SK-N-SH (cell line): ENCODE data around the gene UBR3. TPM values are rescaled to one million over a fixed set of nuclear protein-coding genes. Genes with fewer than 3 reads are reported as not detected.

Experiments
- CTCF ChIA-PET: fragments of 300-600, 350-600 bp; formaldehyde crosslinking; extraction: SDS; loops from one replicate; lab custom pipeline; 2021; lab: Yijun Ruan, JAX
- POLR2A ChIA-PET: fragments of 350-600 bp; sonication (Branson Sonifier 250); formaldehyde crosslinking; extraction: SDS; loops from one replicate; lab custom pipeline; 2020; ENCODE audit warnings: antibody characterized with exemption, inconsistent platforms; lab: Yijun Ruan, JAX
- DNase-seq: peaks from one replicate; pipeline ENCODE4 v3.0.0; 2012
- H2AFZ ChIP-seq: fragments of 200-600 bp; sonication (generic); 2 replicates; pipeline ENCODE4 v1.8.1; 2016; ENCODE audit warnings: antibody characterized with exemption, mild to moderate bottlenecking, low read depth
- H3F3A ChIP-seq: fragments of 200-600 bp; sonication (generic); replicated peaks from 2 replicates; pipeline ENCODE3; 2016; ENCODE audit warnings: antibody characterized with exemption, mild to moderate bottlenecking; ENCODE audit not compliant: insufficient read depth
- H3K27ac ChIP-seq, 2 experiments: fragments of 200-500 bp in 1 of 2; fragments of 200-600 bp in 1 of 2; sonication (Bioruptor generic) in 1 of 2; sonication (generic), shearing (Covaris generic) in 1 of 2; 2 replicates each; pipeline versions ENCODE4 v1.5.1 to v1.6.1; 2014 to 2016; ENCODE audit warnings: low read depth in 2 of 2, inconsistent platforms in 1 of 2, low read length in 1 of 2, mild to moderate bottlenecking in 1 of 2, mixed read lengths in 1 of 2
- H3K27me3 ChIP-seq: fragments of 200-600 bp; sonication (generic), shearing (Covaris generic); 2 replicates; pipeline ENCODE4 v1.6.1; 2016; ENCODE audit warnings: mixed run types; ENCODE audit not compliant: insufficient read depth
- H3K36me3 ChIP-seq, 2 experiments: fragments of 200-500 bp in 1 of 2; fragments of 200-600 bp in 1 of 2; sonication (Bioruptor generic) in 1 of 2; sonication (generic) in 1 of 2; replicated peaks in 1 of 2; 2 replicates each; pipeline versions ENCODE3 to v1.5.1; 2014 to 2016; ENCODE audit warnings: low read length in 1 of 2, mild to moderate bottlenecking in 1 of 2; ENCODE audit not compliant: insufficient read depth in 2 of 2, control insufficient read depth in 1 of 2
- H3K4me1 ChIP-seq, 2 experiments: fragments of 200-500 bp in 1 of 2; fragments of 200-600 bp in 1 of 2; sonication (Bioruptor generic) in 1 of 2; sonication (generic), shearing (Covaris generic) in 1 of 2; 2 replicates each; pipeline versions ENCODE4 v1.5.1 to v1.6.1; 2014 to 2016; ENCODE audit warnings: low read depth in 1 of 2, low read length in 1 of 2, mixed run types in 1 of 2; ENCODE audit not compliant: insufficient read depth in 2 of 2, control insufficient read depth in 1 of 2
- H3K4me2 ChIP-seq: fragments of 200-600 bp; sonication (generic), shearing (Covaris generic); 2 replicates; pipeline ENCODE4 v1.6.1; 2017; ENCODE audit warnings: mixed run types
- H3K4me3 ChIP-seq, 2 experiments: fragments of 200-500 bp in 1 of 2; fragments of 200-600 bp in 1 of 2; sonication (Bioruptor generic) in 1 of 2; sonication (generic), shearing (Covaris generic) in 1 of 2; 2 replicates each; pipeline versions ENCODE4 v1.5.1 to v1.8.1; 2014 to 2016; ENCODE audit warnings: low read depth in 2 of 2, inconsistent platforms in 1 of 2, low read length in 1 of 2, mild to moderate bottlenecking in 1 of 2, mixed read lengths in 1 of 2, moderate library complexity in 1 of 2
- H3K79me2 ChIP-seq: fragments of 200-600 bp; sonication (generic); 2 replicates; pipeline ENCODE4 v1.8.1; 2017; ENCODE audit warnings: mild to moderate bottlenecking; ENCODE audit not compliant: insufficient read depth
- H3K9ac ChIP-seq: fragments of 200-600 bp; sonication (generic); 2 replicates; pipeline ENCODE4 v1.6.1; 2017; ENCODE audit warnings: mixed run types
- H3K9me2 ChIP-seq: fragments of 200-600 bp; sonication (generic); 2 replicates; pipeline ENCODE4 v1.6.1; 2017; ENCODE audit warnings: mixed run types
- H3K9me3 ChIP-seq: fragments of 200-600 bp; sonication (generic); 2 replicates; pipeline ENCODE4 v1.6.1; 2017; ENCODE audit warnings: mixed run types, mild to moderate bottlenecking, moderate library complexity
- H4K20me1 ChIP-seq: fragments of 200-600 bp; sonication (generic); 2 replicates; pipeline ENCODE4 v1.6.1; 2017; ENCODE audit warnings: mild to moderate bottlenecking, mixed run types; ENCODE audit not compliant: insufficient read depth
- GATA2 ChIP-seq: sonication (generic); formaldehyde crosslinking; IDR thresholded peaks from 2 replicates; pipeline ENCODE4 v1.5.0; 2020; ENCODE audit warnings: mild to moderate bottlenecking, missing genetic modification reagents
- JUND ChIP-seq: IDR thresholded peaks from 2 replicates; pipeline ENCODE4 v1.4.0; 2012
- MXI1 ChIP-seq: IDR thresholded peaks from 2 replicates; pipeline ENCODE4 v1.6.1; 2012; ENCODE audit warnings: mild to moderate bottlenecking, low read depth, low read length, improper control_type of control experiment
- NFIC ChIP-seq: IDR thresholded peaks from 2 replicates; pipeline ENCODE4 v1.4.0; 2012; ENCODE audit warnings: borderline replicate concordance
- POLR2AphosphoS5 ChIP-seq: IDR thresholded peaks from 2 replicates; pipeline ENCODE4 v1.6.1; 2012; ENCODE audit warnings: low read depth, low read length
- TCF12 ChIP-seq: IDR thresholded peaks from 2 replicates; pipeline ENCODE4 v1.4.0; 2012
- TEAD4 ChIP-seq: IDR thresholded peaks from 2 replicates; pipeline ENCODE4 v1.4.0; 2012; ENCODE audit warnings: mild to moderate bottlenecking, borderline replicate concordance; ENCODE audit not compliant: insufficient read depth
- WGBS: methylation state at CpG from one replicate; pipeline ENCODE4 v1.1.6; 2017; ENCODE audit warnings: low lambda C conversion rate; 5-methylcytosine and 5-hydroxymethylcytosine counted together
- polyA plus RNA-seq, 3 experiments: library from polyadenylated mRNA; depleted of rRNA; stranded (reverse); fragments of >200 nt; gene quantifications; 2 replicates each; pipeline ENCODE4 v1.2.3, GENCODE V29; 2012
- TF ChIP-seq, protein P1 (sequence below): IDR thresholded peaks from 2 replicates; pipeline ENCODE4 v1.4.0; 2012; ENCODE audit warnings: low read depth, borderline replicate concordance
- TF ChIP-seq, protein P2 (sequence below): IDR thresholded peaks from 2 replicates; pipeline ENCODE4 v1.6.1; 2012; ENCODE audit warnings: mild to moderate bottlenecking, low read depth, low read length, moderate library complexity
- TF ChIP-seq, protein P3 (sequence below): IDR thresholded peaks from 2 replicates; pipeline ENCODE4; 2012
- TF ChIP-seq, protein P4 (sequence below): fragments of 200-600 bp; sonication (generic); IDR thresholded peaks from 2 replicates; pipeline ENCODE4 v1.6.1; 2017; ENCODE audit warnings: antibody characterized with exemption, mild to moderate bottlenecking, moderate library complexity

Gene UBR3
- polyA plus RNA-seq, 1 of the 3 experiments (the other 2 are of a cell fraction), result 5.2 TPM

DNA sequence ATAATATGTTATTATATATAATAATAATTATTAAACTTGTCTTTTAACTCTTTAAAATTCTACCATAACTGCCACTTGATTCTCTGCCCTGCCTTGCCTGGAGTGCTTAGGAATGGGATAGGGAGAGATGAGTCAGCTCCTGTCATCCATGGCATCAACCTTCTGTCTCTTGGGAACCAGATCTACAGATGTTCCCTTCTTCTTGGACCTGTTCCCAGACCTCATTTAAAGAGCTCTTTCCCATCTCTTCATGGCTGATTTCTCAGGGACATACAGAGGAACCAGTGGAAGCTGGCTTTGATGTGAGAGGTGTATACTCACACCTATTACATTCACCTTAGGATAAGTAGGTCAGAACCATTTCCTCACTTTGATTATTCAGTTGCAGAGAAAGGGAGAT, 195.4 kb downstream of the UBR3 start (continued):
- TF ChIP-seq, protein P1, sequence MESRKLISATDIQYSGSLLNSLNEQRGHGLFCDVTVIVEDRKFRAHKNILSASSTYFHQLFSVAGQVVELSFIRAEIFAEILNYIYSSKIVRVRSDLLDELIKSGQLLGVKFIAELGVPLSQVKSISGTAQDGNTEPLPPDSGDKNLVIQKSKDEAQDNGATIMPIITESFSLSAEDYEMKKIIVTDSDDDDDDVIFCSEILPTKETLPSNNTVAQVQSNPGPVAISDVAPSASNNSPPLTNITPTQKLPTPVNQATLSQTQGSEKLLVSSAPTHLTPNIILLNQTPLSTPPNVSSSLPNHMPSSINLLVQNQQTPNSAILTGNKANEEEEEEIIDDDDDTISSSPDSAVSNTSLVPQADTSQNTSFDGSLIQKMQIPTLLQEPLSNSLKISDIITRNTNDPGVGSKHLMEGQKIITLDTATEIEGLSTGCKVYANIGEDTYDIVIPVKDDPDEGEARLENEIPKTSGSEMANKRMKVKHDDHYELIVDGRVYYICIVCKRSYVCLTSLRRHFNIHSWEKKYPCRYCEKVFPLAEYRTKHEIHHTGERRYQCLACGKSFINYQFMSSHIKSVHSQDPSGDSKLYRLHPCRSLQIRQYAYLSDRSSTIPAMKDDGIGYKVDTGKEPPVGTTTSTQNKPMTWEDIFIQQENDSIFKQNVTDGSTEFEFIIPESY, result no peak
- TF ChIP-seq, protein P2, sequence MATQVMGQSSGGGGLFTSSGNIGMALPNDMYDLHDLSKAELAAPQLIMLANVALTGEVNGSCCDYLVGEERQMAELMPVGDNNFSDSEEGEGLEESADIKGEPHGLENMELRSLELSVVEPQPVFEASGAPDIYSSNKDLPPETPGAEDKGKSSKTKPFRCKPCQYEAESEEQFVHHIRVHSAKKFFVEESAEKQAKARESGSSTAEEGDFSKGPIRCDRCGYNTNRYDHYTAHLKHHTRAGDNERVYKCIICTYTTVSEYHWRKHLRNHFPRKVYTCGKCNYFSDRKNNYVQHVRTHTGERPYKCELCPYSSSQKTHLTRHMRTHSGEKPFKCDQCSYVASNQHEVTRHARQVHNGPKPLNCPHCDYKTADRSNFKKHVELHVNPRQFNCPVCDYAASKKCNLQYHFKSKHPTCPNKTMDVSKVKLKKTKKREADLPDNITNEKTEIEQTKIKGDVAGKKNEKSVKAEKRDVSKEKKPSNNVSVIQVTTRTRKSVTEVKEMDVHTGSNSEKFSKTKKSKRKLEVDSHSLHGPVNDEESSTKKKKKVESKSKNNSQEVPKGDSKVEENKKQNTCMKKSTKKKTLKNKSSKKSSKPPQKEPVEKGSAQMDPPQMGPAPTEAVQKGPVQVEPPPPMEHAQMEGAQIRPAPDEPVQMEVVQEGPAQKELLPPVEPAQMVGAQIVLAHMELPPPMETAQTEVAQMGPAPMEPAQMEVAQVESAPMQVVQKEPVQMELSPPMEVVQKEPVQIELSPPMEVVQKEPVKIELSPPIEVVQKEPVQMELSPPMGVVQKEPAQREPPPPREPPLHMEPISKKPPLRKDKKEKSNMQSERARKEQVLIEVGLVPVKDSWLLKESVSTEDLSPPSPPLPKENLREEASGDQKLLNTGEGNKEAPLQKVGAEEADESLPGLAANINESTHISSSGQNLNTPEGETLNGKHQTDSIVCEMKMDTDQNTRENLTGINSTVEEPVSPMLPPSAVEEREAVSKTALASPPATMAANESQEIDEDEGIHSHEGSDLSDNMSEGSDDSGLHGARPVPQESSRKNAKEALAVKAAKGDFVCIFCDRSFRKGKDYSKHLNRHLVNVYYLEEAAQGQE, result no peak
- peak; percentile 55 for TF ChIP-seq JUND
- TF ChIP-seq MXI1, result no peak
- TF ChIP-seq TEAD4, result no peak
- TF ChIP-seq GATA2 (CRISPR knock-in tag), result no peak
- TF ChIP-seq NFIC, result peak; percentile 74
- TF ChIP-seq TCF12, result peak; percentile 82
- no peak for TF ChIP-seq POLR2AphosphoS5
- TF ChIP-seq, protein P3, sequence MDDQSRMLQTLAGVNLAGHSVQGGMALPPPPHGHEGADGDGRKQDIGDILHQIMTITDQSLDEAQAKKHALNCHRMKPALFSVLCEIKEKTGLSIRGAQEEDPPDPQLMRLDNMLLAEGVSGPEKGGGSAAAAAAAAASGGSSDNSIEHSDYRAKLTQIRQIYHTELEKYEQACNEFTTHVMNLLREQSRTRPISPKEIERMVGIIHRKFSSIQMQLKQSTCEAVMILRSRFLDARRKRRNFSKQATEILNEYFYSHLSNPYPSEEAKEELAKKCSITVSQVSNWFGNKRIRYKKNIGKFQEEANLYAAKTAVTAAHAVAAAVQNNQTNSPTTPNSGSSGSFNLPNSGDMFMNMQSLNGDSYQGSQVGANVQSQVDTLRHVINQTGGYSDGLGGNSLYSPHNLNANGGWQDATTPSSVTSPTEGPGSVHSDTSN, result peak; percentile 68

DNA sequence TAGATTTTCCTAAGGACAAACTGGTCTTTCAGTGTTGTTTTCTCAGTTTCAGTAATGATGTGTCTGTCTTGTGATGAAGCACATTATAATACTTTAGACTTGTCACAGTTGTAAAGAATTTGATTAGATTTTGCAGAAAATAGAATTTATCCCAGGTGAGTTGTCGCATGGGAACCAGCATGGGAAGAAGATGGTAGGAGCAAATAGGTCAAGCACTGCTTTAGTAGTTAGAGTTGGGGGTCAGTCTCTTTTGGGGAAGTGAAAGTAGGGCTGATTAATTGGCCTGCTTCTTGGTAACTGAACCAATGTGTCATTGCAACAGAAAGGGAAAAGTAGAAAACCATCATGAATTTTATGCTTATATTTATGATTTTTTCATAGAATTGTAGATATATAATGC, 197.5 kb downstream of the UBR3 start:
- POLR2A ChIA-PET, result no interaction called here
- WGBS, result 90% methylated on average over 1 of the region's 1 CpG
- no peak for DNase-seq

More for the DNA sequence above, 197.5 kb downstream of the UBR3 start:
- H3F3A ChIP-seq, result no peaks in the 10 kb centered on the region
- no peaks in the 10 kb centered on the region for H3K9me2 ChIP-seq
- H4K20me1 ChIP-seq, result no peaks in the 10 kb centered on the region
- H3K9me3 ChIP-seq, result no peaks in the 10 kb centered on the region
- peaks cover 2 to 10% of the 10 kb centered on the region in 2 experiments; a peak in 2 of 4 replicates for H3K4me1 ChIP-seq
- H3K36me3 ChIP-seq, result peaks cover 9 to 11% of the 10 kb centered on the region in 2 experiments
- CTCF ChIA-PET, result interaction anchor here (1.1 kb wide), 1 partner anchor 211 kb away, joined by 3 read pairs; no protein-coding TSS in a partner anchor
- TF ChIP-seq, protein P4, sequence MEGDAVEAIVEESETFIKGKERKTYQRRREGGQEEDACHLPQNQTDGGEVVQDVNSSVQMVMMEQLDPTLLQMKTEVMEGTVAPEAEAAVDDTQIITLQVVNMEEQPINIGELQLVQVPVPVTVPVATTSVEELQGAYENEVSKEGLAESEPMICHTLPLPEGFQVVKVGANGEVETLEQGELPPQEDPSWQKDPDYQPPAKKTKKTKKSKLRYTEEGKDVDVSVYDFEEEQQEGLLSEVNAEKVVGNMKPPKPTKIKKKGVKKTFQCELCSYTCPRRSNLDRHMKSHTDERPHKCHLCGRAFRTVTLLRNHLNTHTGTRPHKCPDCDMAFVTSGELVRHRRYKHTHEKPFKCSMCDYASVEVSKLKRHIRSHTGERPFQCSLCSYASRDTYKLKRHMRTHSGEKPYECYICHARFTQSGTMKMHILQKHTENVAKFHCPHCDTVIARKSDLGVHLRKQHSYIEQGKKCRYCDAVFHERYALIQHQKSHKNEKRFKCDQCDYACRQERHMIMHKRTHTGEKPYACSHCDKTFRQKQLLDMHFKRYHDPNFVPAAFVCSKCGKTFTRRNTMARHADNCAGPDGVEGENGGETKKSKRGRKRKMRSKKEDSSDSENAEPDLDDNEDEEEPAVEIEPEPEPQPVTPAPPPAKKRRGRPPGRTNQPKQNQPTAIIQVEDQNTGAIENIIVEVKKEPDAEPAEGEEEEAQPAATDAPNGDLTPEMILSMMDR, result no peak
- TF ChIP-seq TCF12, result no peak
- no peaks in the 10 kb centered on the region for H3K27me3 ChIP-seq
- H3K4me3 ChIP-seq, result no peak overlapping the region
- H2AFZ ChIP-seq, result no peak overlapping the region
- H3K4me2 ChIP-seq, result no peak overlapping the region
- H3K79me2 ChIP-seq, result no peaks in the 10 kb centered on the region
- no peak overlapping the region for H3K27ac ChIP-seq
- H3K9ac ChIP-seq, result no peak overlapping the region
